ENCODE data around the gene CPO. TPM values are rescaled to one million over a fixed set of nuclear protein-coding genes. Genes with fewer than 3 reads are reported as not detected.

Gene CPO
- total RNA-seq, 1 donor from 2014 or later, result not detected

- Histone ChIP-seq H3K4me3 (no peak overlapping the region), H3K27ac (no peak overlapping the region), H3K27me3 (no peaks in the 10 kb centered on the region), H3K4me1 (no peaks in the 10 kb centered on the region), H3K9me3 (no peaks in the 10 kb centered on the region), H3K36me3 (no peaks in the 10 kb centered on the region)
- TF ChIP-seq CTCF (IDR thresholded peaks at IDR 0.05), result no peak
- no peak for DNase-seq (ENCODE audit: low spot score in 2 of 2)
- intact Hi-C loops (cut with DNase I), result no loop called here
These were observed 18.4 kb upstream of the CPO start for GRCh38 chr2:206920951-206921350.

GRCh38 chr2:206921529-206921928, 17.8 kb upstream of the CPO start:
- no peak for TF ChIP-seq CTCF (IDR thresholded peaks at IDR 0.05)

DNA sequence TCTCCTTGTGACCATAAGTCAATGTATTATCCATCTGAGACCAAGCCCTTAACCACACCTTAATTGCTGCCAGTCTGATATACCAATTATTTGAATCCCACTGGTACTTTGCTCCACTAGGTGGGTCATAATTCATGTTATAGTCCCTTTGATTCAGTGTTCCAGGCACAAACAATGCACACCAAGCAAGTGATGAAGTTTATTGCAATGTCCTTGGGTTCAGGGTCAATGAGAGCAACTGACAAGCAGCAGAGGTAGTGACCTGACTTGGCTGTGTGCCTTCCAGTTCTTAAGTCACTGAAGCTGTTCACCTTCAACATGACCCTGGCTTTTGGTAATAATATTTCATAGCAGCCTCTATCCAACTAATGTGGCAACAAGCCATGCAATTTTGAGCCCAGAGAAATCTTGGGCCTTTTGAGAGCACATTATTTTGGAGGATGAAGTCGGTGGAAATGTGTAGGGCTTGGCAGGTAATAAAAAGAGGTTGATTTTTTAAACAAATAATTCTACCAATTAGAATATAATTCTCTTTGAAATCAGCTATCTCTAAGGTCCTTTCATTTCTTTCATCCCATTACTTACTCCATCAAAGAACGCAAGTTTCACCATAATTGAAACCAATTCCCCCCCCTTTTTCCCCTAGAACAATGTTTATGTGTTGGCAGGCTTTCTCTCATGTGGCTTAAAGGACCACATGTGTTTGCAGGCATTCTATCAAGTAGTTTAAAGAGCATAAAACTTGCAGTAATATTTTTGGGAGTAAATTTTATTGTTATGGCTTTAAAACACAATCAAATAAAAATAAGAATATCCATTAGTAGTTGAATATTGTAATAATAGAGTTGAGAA, 3.1 kb upstream of the CPO start:
- Histone ChIP-seq H3K36me3 (no peaks in the 10 kb centered on the region), H3K27ac (no peak overlapping the region), H3K4me3 (no peak overlapping the region), H3K9me3 (peaks cover 0 to 4% of the 10 kb centered on the region in 2 donors), H3K27me3 (no peaks in the 10 kb centered on the region), H3K4me1 (no peaks in the 10 kb centered on the region)
- intact Hi-C loops (cut with DNase I), result no loop called here
- TF ChIP-seq CTCF (IDR thresholded peaks at IDR 0.05), result no peak
- DNase-seq (ENCODE audit: low spot score in 2 of 2), result no peak

More at GRCh38 chr2:206921529-206921928, 17.8 kb upstream of the CPO start:
- no peak overlapping the region for H3K27ac ChIP-seq
- H3K4me3 ChIP-seq, result no peak overlapping the region
- no peaks in the 10 kb centered on the region for H3K9me3 ChIP-seq
- H3K4me1 ChIP-seq, result no peaks in the 10 kb centered on the region
- DNase-seq (ENCODE audit: low spot score in 2 of 2), result no peak
- no peaks in the 10 kb centered on the region for H3K36me3 ChIP-seq
- H3K27me3 ChIP-seq, result no peaks in the 10 kb centered on the region
- intact Hi-C loops (cut with DNase I), result no loop called here

DNA sequence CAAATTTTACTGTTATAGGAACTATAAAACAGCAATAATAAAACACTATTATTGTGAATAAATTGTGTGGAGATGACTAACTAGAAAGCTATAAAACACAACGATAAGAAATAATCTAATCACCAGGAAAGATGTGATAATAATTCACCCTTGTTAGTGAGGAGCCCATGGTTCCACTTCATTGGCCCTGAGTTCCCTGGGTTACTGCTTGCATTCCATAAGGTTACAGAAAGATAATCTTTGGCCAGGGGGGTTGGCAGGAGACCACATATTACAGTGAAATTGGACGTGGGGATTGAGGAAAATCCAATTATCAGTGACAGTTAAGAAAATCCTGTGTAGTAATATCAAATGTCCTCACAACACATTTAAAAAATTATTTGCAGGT, 2.5 kb upstream of the CPO start:
- intact Hi-C loops (cut with DNase I), result no loop called here
- no peak for TF ChIP-seq CTCF (IDR thresholded peaks at IDR 0.05)
- Histone ChIP-seq H3K36me3 (no peaks in the 10 kb centered on the region), H3K9me3 (no peaks in the 10 kb centered on the region), H3K27me3 (no peaks in the 10 kb centered on the region), H3K4me1 (no peaks in the 10 kb centered on the region), H3K4me3 (no peak overlapping the region), H3K27ac (no peak overlapping the region)
- DNase-seq (ENCODE audit: low spot score in 2 of 2), result no peak

DNA sequence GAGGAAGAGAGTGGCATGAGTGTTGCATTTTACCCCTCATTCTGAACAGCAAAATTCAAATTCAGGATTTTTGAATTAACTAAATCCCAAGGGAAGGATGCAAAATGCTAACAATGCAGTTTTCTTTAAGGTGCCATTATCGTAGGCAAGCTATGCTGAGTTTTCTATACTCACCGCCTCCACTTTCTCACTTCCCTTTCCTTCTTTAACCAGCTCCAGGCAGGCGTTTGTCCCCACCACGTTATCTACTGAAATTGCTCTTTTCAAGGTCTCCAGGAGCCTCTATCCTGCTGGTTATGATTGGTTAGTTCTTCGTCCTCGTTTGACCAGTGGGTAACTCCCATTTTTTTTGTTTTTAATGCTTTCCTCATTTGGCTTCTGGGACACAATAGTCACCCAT, 1.8 kb upstream of the CPO start:
- Histone ChIP-seq H3K4me1 (no peaks in the 10 kb centered on the region), H3K9me3 (no peaks in the 10 kb centered on the region), H3K27me3 (no peaks in the 10 kb centered on the region), H3K36me3 (no peaks in the 10 kb centered on the region), H3K27ac (no peak overlapping the region), H3K4me3 (no peak overlapping the region)
- intact Hi-C loops (cut with DNase I), result no loop called here
- no peak for DNase-seq (ENCODE audit: low spot score in 2 of 2)
- no peak for TF ChIP-seq CTCF (IDR thresholded peaks at IDR 0.05)
